ENCODE measurements around the gene TRAK1.
"Not testable (repeated sequence)": the region's sequence is repeated elsewhere in the genome, so short reads cannot be mapped to it uniquely, and the experiment has no call there.

Gene TRAK1

DNA sequence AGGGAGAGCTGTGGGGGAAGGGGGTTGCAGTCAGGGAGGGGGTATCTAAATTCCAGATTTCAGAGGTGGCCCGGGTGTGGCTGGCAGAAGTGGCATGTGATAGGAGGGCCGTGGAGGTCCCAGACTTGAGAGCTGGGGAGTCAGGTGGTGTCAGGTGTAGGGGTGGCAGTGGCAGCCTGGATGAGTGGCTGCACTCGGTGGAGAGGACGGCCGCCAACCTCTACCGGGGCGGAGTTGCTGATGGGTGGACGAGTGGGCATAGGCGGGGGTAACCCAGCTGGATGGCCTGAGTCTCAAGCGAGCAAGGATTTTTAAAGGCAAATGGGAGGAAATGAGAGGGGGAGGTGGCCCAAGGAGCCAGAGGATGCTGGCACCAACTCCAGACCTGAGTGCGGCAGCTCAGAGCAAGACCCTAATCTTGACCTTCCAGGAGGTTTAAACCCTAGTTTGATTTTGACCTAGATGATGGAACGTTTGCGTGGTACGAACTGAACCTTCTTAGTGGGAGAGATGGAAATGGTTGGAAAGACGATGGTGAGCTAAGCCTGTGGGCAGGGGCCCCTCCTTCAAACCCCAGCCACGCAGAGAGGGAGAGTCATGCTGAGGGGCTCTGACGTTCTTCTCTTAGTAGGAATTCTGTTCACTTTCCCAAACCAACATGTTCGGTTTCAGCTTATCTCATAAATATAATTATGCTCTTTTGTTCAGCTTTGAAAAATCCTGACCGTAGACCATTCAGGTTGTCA lies 8.0 kb downstream of the TRAK1 start:
- DNase-seq, result no peak

DNA sequence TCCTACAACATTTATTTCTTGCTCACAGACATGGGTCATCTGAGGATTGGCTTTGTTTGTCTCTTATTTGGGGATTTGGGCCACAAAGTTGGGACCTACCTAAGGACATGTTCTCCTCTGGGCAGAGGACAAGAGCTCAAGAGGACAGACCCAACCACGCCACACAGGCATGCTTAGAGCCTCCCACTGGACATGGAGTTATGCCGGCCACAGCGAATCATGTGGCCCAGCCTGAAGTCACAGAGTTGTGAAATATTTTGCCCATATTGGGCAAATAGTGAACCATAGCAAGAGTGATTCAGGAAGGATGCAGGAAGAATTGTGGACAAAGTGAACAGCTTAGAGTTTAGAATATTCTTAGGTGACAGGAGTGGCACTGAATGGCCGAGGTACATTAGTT lies 9.9 kb downstream of the TRAK1 start:
- DNase-seq, result no peak

DNA sequence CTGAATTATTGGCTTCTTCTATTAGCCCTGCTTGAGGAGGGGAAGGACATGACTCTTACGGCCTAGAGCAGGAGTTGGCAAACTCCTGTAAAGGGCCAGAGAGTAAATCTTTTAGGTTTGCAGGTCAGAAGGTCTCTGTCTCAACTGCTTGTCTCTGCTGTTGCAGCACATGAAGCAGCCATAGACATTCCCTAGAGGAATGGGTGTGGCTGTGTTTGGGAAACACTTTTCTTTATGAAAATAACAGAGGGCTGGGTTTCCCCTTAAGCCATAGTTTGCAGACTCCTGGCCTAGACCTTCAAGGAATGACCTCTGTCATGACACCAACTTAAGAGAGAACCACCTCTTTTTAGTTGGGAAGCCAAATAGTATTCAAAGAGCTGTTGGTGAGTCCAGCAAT lies 10.3 kb downstream of the TRAK1 start:
- DNase-seq, result no peak

DNA sequence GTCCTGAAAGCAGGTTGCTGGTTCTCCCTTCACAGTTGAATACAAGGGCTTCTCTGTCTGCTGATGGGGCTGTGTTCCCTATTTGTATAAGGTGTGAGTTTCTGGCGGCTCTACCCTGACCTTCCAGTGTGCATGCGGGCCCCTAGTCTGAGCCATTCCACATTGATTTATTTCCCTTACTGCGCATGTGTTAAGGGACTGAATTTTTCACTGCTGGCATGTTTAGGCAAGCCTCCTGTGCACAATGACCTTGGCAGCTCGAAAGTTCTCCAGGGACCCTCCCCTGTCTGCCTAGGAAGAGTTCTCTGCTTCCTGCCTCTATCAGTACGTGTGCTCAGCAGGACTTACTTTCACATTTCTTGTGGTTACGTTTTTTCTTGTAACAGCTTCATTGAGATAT lies 11.4 kb downstream of the TRAK1 start:
- DNase-seq, result no peak

DNA sequence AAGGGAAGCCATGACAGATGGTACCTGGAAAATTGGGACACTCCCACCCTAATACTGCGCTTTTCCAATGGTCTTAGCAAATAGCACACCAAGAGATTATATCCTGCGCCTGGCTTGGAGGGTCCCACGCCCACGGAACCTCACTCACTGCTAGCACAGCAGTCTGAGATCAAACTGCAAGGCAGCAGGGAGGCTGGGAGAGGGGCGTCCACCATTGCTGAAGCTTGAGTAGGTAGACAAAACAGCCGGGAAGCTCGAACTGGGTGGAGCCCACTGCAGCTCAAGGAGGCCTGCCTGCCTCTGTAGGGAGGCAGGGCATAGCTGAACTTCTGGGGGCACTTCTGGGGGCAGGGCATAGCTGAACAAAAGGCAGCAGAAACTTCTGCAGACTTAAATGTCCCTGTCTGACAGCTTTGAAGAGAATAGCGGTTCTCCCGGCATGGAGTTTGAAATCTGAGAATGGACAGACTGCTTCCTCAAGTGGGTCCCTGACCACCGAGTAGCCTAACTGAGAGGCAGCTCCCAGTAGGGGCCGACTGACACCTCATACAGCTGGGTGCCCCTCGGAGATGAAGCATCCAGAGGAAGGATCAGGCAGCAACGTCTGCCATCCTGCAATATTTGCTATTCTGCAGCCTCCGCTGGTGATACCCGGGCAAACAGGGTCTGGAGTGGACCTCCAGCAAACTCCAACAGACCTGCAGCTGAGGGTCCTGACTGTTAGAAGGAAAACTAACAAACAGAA lies 12.9 kb downstream of the TRAK1 start:
- not testable (repeated sequence) for DNase-seq

DNA sequence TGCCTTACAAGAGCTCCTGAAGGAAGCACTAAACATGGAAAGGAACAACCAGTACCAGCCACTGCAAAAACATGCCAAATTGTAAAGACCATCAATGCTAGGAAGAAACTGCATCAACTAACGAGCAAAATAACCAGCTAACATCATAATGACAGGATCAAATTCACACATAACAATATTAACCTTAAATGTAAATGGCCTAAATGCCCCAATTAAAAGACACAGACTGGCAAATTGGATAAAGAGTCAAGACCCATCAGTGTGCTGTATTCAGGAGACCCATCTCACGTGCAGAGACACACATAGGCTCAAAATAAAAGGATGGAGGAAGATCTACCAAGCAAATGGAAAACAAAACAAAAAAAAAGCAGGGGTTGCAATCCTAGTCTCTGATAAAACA lies 14.8 kb downstream of the TRAK1 start:
- not testable (repeated sequence) for DNase-seq

DNA sequence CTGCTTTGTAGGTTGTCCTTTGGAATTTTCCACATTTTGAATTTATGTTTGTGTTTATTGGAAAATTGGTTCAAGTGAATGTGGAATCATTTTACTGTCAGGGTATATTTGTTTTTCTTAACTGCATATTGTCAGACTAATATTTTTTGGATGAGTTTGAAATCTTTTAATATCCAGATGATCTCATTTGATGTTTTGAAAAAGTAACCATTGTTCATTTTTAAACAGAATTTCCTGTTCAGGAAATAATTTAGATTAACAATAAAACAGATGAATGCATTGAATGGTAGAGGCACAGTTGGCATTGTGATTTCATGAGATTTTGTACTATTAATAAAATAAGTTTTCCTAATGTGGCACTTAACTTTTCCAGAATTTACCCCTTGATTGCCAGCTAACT lies 15.5 kb downstream of the TRAK1 start:
- DNase-seq, result no peak

DNA sequence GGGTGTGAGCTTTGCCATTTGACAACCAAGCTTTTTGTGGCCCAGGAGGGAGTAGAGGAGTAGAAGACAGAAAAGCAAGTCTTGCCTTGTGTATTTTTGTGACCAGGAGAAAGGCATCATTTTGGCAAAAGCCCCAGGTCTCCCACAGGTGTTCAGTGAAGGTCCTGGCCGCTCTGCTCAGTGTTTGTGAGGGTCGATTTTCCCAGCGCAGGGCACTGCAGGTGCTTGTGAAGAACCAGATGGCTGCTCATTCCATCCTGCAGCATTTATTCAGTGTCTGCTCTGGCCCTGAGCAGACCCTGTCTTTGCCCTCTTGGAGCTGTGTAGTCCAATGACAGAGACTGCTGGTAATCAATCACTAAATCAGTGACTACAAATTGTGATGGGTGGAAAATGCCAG lies 19.5 kb downstream of the TRAK1 start:
- no peak for DNase-seq

DNA sequence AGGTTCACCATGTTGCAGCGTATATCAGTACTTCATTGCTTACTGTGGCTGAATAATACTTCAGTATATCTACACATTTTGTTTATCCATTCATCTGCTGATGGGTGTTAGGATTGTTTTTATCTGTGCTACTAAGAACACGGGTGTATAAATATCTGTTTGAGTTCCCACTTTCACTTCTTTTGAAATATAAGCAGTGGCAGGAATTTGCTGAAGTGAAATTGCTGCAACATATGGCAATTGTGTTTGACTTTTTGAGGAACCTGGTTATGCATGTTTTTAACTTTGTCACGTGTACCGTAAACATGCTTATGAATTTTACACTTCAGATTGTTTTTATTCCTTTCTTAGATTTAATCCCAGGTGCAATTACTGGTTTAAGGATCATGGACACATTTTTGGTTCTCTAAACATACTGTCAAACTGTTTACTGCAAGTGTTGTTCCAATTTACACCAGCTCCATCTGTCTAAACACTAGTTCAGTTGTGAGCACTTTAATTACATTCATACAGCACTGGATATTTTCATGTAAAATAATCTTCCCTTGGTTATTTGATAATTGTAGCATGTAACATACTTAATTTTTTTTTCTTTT lies 23.1 kb downstream of the TRAK1 start:
- no peak for DNase-seq

DNA sequence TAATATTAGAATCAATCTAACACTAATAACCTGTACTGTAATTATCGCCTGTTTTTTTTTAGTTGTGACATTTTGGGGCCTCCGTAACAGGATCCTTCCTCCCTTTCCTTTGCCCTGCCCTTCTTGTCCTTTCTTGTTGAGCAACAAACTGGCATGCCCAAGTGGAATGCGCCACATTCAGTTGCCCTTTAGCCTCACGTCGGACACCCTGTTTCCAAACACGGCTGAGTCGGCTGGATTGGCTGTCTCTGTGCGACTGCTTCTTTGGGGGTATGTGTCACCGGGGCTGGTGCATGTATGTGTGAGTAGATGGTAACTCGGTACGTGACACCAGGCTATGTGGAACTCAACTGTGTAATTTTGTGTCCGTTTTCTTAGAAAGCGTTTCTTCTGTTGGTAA lies 24.1 kb downstream of the TRAK1 start:
- DNase-seq, result no peak

DNA sequence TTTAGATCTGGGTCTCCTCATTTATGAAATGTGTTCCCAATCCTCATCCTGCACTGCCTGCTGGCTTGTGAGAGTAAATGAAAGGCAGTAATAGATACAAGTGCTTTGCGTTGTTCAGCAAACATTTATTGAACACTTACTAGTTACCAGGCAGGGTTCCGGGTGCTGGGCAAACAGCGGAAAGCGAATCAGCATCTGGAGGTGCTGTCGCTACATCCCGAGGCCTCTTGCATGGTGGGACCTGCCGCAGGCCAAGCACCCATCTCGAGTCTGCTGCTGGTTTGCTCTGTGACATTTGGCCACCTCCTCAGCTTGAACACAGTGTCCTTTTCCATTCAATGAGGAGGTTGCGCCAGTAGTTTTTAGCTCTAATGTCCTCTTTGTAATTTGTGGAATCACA lies 24.8 kb downstream of the TRAK1 start:
- no peak for DNase-seq

DNA sequence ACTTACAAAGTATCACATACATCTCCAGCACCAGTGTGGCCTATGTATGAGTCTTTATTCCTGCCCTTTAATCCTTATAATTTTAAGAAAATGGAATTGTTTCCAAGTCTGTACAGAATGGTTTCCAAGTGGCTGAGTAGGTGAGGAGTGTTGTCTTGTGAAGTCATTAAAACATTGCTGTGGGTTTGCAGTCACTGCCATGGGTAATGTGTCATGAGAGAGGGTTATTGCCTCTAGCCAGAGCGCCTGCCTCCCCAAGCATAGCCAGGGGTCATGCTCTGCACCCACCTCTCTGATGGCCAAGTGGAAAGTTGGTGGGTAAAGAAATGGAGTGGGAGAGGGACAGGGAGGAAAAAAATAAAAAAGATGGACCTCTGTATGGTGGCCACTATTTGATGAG lies 25.3 kb downstream of the TRAK1 start:
- DNase-seq, result no peak

DNA sequence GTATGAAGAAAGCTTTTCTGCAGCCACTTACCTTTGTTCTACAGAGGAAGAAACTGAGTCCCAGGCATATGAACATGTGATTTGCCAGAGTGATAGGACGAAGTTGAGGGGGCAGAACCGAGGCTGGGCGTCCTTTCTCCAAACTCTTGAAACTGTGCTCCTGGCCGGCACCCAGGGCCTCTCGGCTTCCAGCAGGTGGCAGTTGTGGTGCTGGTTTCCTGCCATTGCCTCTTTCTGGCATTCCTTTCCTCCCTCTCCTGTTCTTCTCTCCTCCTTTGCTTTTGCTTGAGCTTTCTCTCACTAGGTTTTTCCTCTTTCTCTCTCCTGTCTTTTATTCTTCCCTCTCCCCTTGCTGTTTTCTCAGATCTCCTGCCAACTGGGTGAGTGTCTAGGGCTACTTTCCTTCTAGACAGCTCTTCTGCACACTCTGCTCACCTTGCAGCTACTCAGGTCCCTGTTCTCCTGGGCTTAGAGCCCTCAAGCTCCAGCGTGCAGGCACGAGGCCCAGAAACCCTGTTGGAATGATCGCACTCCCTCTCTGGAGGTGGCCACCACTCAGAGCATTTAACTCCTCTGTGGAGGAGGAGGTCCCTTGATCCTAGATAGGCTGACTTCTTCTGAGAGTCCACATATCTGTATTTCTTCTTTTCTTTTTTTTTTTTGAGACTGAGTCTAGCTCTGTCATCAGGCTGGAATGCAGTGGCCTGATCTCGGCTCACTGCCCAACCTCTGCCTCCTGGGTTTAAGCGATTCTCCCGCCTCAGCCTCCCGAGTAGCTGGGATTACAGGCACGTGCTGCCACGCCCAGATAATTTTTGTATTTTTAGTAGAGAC lies 26.2 kb downstream of the TRAK1 start:
- DNase-seq, result peak; percentile 78

DNA sequence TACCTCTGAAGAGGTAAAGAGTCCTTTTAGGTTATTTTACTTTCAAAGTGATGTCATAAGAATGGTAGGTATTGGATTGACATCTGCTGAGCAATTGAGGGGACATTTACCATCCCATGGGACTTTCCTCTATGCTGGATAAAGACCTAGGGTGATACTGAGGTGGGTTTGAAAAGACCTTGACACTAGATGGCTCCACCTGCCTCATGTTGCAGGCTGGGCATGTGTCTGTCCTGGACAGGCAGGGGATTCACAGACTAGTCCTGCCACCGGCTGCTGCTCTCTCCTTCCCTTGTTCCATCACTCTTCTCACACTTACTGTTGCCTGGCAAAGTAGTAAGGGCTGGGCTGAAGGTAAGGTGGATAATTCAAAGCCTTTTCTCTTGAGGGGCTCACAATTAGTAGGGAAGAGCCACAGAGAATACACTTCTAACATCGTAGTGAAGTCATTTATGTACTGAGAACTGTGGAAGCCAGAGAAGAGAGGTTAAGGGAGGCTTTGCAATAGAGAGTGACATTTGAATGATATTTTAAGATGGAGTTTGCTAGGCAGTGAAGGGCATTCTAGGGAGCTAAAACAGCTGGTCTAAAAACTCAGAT lies 27.7 kb downstream of the TRAK1 start:
- no peak for DNase-seq

DNA sequence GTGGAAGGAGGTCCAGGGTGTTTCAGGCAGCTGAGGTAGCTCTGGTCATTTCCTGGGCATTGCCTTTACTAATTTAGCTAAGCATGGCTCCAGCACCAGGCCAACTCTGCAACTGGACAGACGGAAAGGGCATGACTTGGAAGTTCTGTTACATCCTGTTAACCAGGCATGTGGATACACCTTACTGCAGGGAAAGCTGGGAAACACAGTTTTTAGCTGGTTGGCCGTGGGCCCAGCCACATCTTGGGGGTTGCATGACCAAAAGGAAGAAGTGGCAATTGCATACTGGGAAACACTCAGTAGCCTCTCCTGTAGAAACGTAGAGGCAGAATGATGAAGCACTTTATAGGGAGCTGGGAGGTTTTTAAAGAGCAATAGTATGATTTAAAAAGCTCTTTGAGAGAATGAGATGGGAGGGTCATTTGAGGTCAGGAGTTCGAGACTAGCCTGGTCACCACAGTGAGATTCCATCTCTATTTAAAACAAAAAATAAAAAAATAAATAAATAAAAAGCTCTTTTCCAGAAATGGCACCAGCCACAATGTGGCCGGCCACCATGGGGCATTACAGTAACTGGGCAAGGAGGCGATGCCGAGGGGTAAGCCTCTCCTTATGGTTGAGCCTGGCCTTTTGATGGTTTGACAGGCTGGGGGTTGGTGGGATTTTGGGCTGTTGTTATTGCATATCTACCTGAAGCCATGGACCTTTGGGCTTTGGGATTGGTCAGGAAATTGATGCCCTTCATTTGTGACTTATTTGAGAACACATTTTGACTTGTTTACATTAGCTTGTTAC lies 28.6 kb downstream of the TRAK1 start:
- no peak for DNase-seq

DNA sequence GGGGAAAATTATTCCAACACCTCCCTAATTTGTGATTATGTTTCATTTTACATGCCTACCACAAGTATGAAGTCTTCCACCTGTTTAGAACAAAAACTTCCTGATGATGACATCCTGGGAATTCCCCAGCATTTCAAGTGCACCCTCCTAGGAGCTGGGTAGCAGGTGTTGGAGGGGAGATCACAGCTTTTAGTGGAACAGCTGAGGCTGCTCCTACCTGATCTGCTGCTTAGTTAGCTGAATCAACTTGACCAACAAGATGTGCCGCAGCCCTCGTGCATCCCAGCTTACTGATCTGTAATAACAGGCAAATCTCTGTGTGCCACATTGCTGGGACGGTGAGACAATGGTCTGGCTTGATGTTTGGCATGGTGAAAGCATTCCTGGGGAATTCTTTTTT lies 29.7 kb downstream of the TRAK1 start:
- DNase-seq, result no peak

DNA sequence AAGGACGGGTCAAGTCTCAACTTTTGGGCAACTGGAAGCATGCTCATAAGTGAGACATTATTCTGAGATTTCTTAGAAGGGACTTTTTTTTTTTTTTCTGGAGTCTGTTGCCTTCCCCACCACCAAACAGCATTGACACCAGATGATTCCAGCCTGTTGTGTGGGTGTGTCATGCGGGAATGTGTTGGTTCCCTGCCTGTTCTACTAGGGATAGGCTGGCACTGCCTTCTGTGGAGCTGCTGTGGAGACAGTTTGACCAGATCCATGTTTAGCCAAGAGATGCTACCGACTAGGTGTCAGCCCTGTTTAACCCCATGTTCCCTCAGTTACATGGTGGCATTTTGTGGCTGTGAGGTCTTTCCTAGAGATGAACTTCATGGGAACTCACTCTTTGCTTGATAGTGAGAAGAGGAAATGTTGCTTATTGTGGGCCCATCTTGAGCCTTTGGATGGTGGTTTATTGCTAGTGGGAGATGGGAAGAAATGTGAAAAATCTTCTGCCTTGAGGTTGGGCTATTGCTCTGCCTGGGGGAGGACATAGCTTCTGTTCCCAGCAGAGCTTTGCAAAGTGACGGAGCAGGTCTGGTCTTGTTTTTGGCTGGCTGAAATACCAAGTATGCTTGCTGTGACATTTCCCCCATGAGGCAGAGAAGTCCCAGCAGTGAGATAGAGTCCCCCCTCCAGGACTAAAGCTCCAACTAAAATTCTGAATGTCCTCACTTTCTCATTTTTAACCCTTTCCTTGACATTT lies 31.3 kb downstream of the TRAK1 start:
- DNase-seq, result no peak

DNA sequence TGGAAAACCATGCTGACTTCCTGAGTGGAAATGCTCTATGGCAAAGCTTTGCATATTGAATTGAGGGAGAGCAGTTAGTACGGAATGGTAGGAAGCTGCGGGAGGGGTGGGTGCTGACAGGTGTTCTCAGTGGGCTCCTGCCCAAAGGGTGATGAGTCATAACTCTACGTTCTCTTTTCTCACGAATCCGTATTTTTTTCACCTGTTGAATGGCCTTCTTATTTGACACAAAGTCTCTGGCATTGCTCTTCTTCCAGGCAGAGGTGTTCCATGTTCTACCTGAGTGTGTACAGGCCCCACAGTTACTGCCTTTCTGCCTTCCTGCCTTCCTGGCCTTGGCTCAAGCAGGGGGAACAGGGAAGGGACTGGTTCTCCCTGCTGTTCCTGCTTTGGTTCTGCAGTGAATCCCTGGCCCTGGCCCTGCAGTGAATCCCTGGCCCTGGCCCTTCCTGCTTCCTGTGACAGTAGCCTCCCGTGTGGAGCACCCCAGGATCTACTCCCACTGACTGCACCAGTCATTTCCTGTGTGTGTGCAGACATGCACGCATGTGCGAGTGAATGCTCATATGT lies 31.9 kb downstream of the TRAK1 start:
- DNase-seq, result no peak

DNA sequence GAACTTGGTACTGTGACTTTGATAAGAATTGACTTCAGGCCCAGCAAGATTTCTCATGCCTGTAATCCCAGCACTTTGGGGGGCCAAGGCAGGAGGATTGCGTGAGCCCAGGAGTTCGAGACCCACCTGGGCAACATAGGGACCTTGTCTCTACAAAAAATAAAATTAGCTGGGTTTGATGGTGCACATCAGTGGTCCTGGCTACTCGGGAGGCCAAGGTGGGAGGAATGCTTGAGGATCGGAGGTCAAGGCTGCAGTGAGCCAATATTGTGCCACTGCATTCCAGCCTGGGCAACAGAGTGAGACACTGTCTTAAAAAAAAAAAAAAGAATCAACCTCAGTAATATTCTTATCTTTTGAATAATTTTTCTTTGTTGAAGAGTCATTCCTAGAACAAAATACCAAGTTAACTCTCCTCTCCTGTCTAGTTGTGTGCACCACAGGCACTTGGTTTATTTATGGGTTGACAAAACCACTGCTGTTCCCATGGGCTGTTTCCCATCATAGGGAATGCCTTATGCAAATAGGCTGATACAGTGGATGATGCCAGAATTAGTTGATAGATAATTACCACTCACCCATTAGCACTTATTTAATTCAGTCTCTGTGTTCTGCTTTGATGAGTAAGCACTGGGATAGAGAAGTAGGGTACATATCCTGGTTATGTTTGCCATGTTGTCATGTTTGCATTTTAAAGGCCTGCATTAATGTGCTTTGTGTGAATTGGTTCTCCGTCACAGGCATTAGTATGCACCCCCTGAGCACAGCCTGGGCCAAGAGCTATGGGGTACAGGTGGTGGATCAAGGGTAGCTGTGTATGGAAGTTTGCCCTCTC lies 32.9 kb downstream of the TRAK1 start:
- no peak for DNase-seq

DNA sequence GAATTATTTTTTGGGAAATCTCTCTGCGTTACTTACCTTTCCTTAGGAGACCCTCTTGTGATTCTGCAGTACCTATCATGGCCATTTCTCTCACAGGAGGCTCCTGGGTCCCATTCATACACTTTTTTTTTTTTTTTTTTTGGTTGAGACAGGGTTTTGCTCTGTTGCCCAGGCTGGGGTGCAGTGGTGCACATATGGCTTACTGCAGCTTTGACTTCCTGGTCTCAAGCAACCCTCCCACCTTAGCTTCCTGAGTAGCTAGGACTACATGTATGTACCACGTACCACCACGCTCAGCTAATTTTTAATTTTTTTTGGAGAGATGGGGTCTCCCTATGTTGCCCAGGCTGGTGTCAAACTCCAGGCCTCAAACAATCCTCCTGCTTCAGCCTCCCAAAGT lies 36.1 kb downstream of the TRAK1 start:
- DNase-seq, result no peak

Data from NCI-H2029 treated with DMSO at 0.1 percent for 48 hours (cell line).